ENCODE measurements around the gene TBX20. TPM values are rescaled to one million over a fixed set of nuclear protein-coding genes. Genes with fewer than 3 reads are reported as not detected.
"Not testable (repeated sequence)": the region's sequence is repeated elsewhere in the genome, so short reads cannot be mapped to it uniquely, and the experiment has no call there.

Gene TBX20
- polyA plus RNA-seq, 3 donors = not detected

DNA sequence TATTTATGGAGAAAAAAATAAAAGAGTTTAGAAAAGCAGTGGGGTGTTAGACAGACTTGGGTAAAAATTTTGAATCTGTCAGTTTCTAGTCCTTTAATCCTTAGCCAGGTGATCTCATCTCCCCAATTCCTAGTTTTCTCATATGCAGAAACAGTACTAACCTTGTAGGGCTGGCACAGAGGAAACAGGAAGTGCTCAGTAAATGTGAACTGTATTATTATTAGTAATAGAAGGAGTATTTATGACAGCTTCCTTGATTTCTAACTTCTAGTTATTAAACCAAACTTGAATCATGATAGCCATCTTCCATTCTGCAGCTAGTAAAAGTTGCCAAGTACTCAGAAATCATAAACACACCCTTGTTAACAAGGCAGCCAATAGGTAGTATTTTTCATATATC, 12.5 kb downstream of the TBX20 start:
- Mint-ChIP-seq H3K36me3 (no peaks in the 10 kb centered on the region), H3K9me3 (peaks cover 0 to 3% (median 0%) of the 10 kb centered on the region in 7 donors), H3K27me3 (ENCODE audit: low read depth in 3 of 3) (peaks cover 12 to 14% (median 14%) of the 10 kb centered on the region in 3 donors), H3K4me1 (no peaks in the 10 kb centered on the region), H3K27ac (no peak overlapping the region), H3K4me3 (no peak overlapping the region)
- TF ChIP-seq, protein P1, sequence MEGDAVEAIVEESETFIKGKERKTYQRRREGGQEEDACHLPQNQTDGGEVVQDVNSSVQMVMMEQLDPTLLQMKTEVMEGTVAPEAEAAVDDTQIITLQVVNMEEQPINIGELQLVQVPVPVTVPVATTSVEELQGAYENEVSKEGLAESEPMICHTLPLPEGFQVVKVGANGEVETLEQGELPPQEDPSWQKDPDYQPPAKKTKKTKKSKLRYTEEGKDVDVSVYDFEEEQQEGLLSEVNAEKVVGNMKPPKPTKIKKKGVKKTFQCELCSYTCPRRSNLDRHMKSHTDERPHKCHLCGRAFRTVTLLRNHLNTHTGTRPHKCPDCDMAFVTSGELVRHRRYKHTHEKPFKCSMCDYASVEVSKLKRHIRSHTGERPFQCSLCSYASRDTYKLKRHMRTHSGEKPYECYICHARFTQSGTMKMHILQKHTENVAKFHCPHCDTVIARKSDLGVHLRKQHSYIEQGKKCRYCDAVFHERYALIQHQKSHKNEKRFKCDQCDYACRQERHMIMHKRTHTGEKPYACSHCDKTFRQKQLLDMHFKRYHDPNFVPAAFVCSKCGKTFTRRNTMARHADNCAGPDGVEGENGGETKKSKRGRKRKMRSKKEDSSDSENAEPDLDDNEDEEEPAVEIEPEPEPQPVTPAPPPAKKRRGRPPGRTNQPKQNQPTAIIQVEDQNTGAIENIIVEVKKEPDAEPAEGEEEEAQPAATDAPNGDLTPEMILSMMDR (IDR thresholded peaks at IDR 0.05) = no peak
- intact Hi-C loops (cut with micrococcal nuclease) = no loop called here
- Histone ChIP-seq H3K9ac (ENCODE audit: insufficient read depth, low read length, poor library complexity, severe bottlenecking) (no peak overlapping the region), H3K79me2 (ENCODE audit: insufficient read depth, low read length) (no peaks in the 10 kb centered on the region), H3K36me3 (replicated peaks in 1 of 2; ENCODE audit: control insufficient read depth in 1 of 2, insufficient read depth in 2 of 2, low read length in 2 of 2) (no peaks in the 10 kb centered on the region), H2AFZ (ENCODE audit: insufficient read depth, low read depth, low read length, poor library complexity, severe bottlenecking) (no peak overlapping the region), H3K4me2 (replicated peaks; ENCODE audit: extremely low read depth, low read length, poor library complexity, severe bottlenecking) (no peak overlapping the region), H3K4me3 (replicated peaks in 1 of 3; ENCODE audit: low read depth in 2 of 3, low read length in 3 of 3) (no peak overlapping the region), H3K27me3 (ENCODE audit: control insufficient read depth in 2 of 2, insufficient read depth in 2 of 2, low read length in 2 of 2) (peaks cover 17 to 19% of the 10 kb centered on the region in 2 donors), H3K4me1 (ENCODE audit: control insufficient read depth in 1 of 2, insufficient read depth in 2 of 2, low read length in 2 of 2) (no peaks in the 10 kb centered on the region), H3K9me3 (replicated peaks in 1 of 2; ENCODE audit: control insufficient read depth in 1 of 2, insufficient read depth in 1 of 2, low read length in 2 of 2) (no peaks in the 10 kb centered on the region), H3K27ac (ENCODE audit: low read depth in 1 of 2, low read length in 2 of 2) (no peak overlapping the region), H4K20me1 (ENCODE audit: insufficient read depth, low read length) (no peaks in the 10 kb centered on the region)
- DNase-seq = no peak

DNA sequence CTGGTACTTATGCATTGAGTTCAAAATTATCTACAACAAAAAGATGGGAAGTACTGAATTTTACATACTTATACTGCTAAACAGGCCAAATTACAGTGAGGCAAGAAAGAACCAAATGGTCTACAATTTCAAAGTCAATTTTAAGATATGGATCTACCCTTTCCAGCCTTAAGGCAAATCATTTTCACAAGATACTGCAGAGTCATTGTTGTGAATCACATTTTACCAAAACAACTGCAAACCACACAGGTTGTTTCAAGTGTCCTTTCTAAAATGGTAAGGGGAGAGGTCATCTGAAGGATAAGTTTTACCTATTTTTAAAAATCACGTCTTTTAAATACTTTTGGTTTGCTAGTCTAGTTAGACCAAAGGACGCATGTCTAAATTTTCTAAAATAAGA, 12.9 kb downstream of the TBX20 start:
- H2AFZ ChIP-seq (ENCODE audit: insufficient read depth, low read depth, low read length, poor library complexity, severe bottlenecking); H3K9me3 ChIP-seq (replicated peaks in 1 of 2; ENCODE audit: control insufficient read depth in 1 of 2, insufficient read depth in 1 of 2, low read length in 2 of 2); H3K4me3 Mint-ChIP-seq; H4K20me1 ChIP-seq (ENCODE audit: insufficient read depth, low read length); H3K4me3 ChIP-seq (replicated peaks in 1 of 3; ENCODE audit: low read depth in 2 of 3, low read length in 3 of 3); H3K36me3 Mint-ChIP-seq; H3K9ac ChIP-seq (ENCODE audit: insufficient read depth, low read length, poor library complexity, severe bottlenecking); H3K9me3 Mint-ChIP-seq; H3K27ac ChIP-seq (ENCODE audit: low read depth in 1 of 2, low read length in 2 of 2); H3K36me3 ChIP-seq (replicated peaks in 1 of 2; ENCODE audit: control insufficient read depth in 1 of 2, insufficient read depth in 2 of 2, low read length in 2 of 2); H3K4me1 Mint-ChIP-seq; intact Hi-C loops (cut with micrococcal nuclease); DNase-seq; H3K4me2 ChIP-seq (replicated peaks; ENCODE audit: extremely low read depth, low read length, poor library complexity, severe bottlenecking); H3K79me2 ChIP-seq (ENCODE audit: insufficient read depth, low read length); H3K27ac Mint-ChIP-seq; H3K4me1 ChIP-seq (ENCODE audit: control insufficient read depth in 1 of 2, insufficient read depth in 2 of 2, low read length in 2 of 2): not testable (repeated sequence)
- no CpG with 5 or more reads among the region's 2 CpGs for WGBS (ENCODE audit: insufficient coverage)
- H3K27me3 ChIP-seq (ENCODE audit: control insufficient read depth in 2 of 2, insufficient read depth in 2 of 2, low read length in 2 of 2) = peaks cover 13 to 15% of the 10 kb centered on the region in 2 donors
- peaks cover 12 to 14% (median 14%) of the 10 kb centered on the region in 3 donors for H3K27me3 Mint-ChIP-seq (ENCODE audit: low read depth in 3 of 3)

DNA sequence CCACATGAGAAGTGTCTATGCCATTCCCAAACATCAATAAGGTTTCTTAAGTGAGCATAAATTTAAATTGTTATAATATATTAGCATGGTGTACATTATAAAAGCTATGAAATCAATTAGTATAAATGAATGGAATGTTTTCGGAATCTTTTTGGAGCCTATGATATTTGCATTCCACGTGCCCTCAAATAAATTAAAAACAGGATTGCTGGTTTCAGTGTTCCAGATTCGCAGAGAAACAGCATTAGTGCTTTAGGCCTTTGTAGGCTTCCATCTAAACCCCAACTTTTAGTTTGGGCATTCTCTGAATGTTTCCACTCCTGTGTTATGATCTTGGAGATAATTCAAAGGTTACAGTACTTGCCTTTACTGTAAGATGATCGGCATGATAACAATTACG, 15.4 kb downstream of the TBX20 start:
- H3K27me3 Mint-ChIP-seq (ENCODE audit: low read depth in 3 of 3); H3K4me3 ChIP-seq (replicated peaks in 1 of 3; ENCODE audit: low read depth in 2 of 3, low read length in 3 of 3); H3K27me3 ChIP-seq (ENCODE audit: control insufficient read depth in 2 of 2, insufficient read depth in 2 of 2, low read length in 2 of 2); H2AFZ ChIP-seq (ENCODE audit: insufficient read depth, low read depth, low read length, poor library complexity, severe bottlenecking); intact Hi-C loops (cut with micrococcal nuclease); H3K4me1 ChIP-seq (ENCODE audit: control insufficient read depth in 1 of 2, insufficient read depth in 2 of 2, low read length in 2 of 2); H3K9me3 ChIP-seq (replicated peaks in 1 of 2; ENCODE audit: control insufficient read depth in 1 of 2, insufficient read depth in 1 of 2, low read length in 2 of 2); H3K79me2 ChIP-seq (ENCODE audit: insufficient read depth, low read length); H3K9ac ChIP-seq (ENCODE audit: insufficient read depth, low read length, poor library complexity, severe bottlenecking); H3K36me3 ChIP-seq (replicated peaks in 1 of 2; ENCODE audit: control insufficient read depth in 1 of 2, insufficient read depth in 2 of 2, low read length in 2 of 2); H4K20me1 ChIP-seq (ENCODE audit: insufficient read depth, low read length); H3K27ac ChIP-seq (ENCODE audit: low read depth in 1 of 2, low read length in 2 of 2); H3K9me3 Mint-ChIP-seq; DNase-seq; H3K4me3 Mint-ChIP-seq; H3K36me3 Mint-ChIP-seq; H3K27ac Mint-ChIP-seq; H3K4me2 ChIP-seq (replicated peaks; ENCODE audit: extremely low read depth, low read length, poor library complexity, severe bottlenecking); H3K4me1 Mint-ChIP-seq: not testable (repeated sequence)
- WGBS (ENCODE audit: insufficient coverage) = no CpG with 5 or more reads among the region's 5 CpGs

Measured in CD14-positive monocyte (primary cell).